ENCODE measurements around the gene RING1.

DNA sequence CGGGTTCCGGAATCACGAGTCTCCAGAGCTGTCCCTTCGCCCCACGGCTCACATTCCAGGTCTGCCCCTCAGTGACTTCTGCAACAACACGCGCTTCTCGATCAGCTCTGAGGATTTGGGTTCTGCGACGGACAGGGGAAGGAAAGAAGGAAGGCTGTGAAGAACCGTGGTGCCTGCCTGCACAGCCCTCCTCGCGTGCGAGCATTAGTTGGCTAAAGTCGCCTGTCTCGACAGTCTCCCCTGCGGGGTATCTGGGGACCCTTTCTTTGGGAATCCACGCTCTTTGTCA, 40.3 kb downstream of the RING1 start:
- TF ChIP-seq, protein P1, sequence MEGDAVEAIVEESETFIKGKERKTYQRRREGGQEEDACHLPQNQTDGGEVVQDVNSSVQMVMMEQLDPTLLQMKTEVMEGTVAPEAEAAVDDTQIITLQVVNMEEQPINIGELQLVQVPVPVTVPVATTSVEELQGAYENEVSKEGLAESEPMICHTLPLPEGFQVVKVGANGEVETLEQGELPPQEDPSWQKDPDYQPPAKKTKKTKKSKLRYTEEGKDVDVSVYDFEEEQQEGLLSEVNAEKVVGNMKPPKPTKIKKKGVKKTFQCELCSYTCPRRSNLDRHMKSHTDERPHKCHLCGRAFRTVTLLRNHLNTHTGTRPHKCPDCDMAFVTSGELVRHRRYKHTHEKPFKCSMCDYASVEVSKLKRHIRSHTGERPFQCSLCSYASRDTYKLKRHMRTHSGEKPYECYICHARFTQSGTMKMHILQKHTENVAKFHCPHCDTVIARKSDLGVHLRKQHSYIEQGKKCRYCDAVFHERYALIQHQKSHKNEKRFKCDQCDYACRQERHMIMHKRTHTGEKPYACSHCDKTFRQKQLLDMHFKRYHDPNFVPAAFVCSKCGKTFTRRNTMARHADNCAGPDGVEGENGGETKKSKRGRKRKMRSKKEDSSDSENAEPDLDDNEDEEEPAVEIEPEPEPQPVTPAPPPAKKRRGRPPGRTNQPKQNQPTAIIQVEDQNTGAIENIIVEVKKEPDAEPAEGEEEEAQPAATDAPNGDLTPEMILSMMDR (conservative IDR thresholded peaks at IDR 0.05; ENCODE audit: low read length), result peak; percentile 57
- TF ChIP-seq EZH2phosphoT487 (IDR thresholded peaks at IDR 0.05; ENCODE audit: borderline replicate concordance, low read depth, low read length), result no peak
